Glutamatergic neuron (in vitro differentiated cells): ENCODE results near the gene NKIRAS1. TPM values are rescaled to one million over a fixed set of nuclear protein-coding genes. Genes with fewer than 3 reads are reported as not detected.
A peak's percentile ranks its signal among the peaks of the same experiment; 100 is the strongest.

ENCODE experiments used
- DNase-seq: peaks from one replicate; pipeline ENCODE4 v3.0.0; 2022
- H3K27ac Mint-ChIP-seq: one replicate; pipeline ENCODE4 v1.8.0; 2020; ENCODE audit warnings: mild to moderate bottlenecking, mixed read lengths, inconsistent platforms; ENCODE audit not compliant: unreplicated experiment
- H3K27me3 Mint-ChIP-seq: one replicate; pipeline ENCODE4 v1.8.0; 2020; ENCODE audit warnings: mild to moderate bottlenecking, moderate library complexity, mixed read lengths, inconsistent platforms; ENCODE audit not compliant: unreplicated experiment
- H3K36me3 Mint-ChIP-seq: one replicate; pipeline ENCODE4 v1.8.0; 2020; ENCODE audit warnings: mild to moderate bottlenecking, mixed read lengths, inconsistent platforms; ENCODE audit not compliant: unreplicated experiment
- H3K4me1 Mint-ChIP-seq: one replicate; pipeline ENCODE4 v1.8.0; 2020; ENCODE audit warnings: mild to moderate bottlenecking, low read depth, mixed read lengths, inconsistent platforms; ENCODE audit not compliant: unreplicated experiment
- H3K4me3 Mint-ChIP-seq: one replicate; pipeline ENCODE4 v1.8.0; 2020; ENCODE audit warnings: mild to moderate bottlenecking, mixed read lengths, inconsistent platforms; ENCODE audit not compliant: unreplicated experiment
- H3K9me3 Mint-ChIP-seq: one replicate; pipeline ENCODE4 v1.8.0; 2020; ENCODE audit warnings: mild to moderate bottlenecking, moderate library complexity, mixed read lengths, inconsistent platforms; ENCODE audit not compliant: unreplicated experiment
- CTCF ChIP-seq: fragments of 200-600 bp; sonication (generic); IDR thresholded peaks from one replicate; pipeline ENCODE4 v1.5.0; 2021; ENCODE audit not compliant: partially characterized antibody, unreplicated experiment
- total RNA-seq: library from RNA; stranded (reverse); fragmentation: NEBNext Ultra II Directional; extraction: Animal tissue kit (Norgen Biotek cat#: 25700); gene quantifications from one replicate; pipeline ENCODE4 v1.2.1, GENCODE V29; 2021; ENCODE audit not compliant: unreplicated experiment

The NKIRAS1 gene
- total RNA-seq, 1 donor from 2014 or later, result 12.6 TPM

GRCh38 chr3:23894254-23895061 is 22.3 kb downstream of the NKIRAS1 start:
- Mint-ChIP-seq H3K4me3 (no peak overlapping the region), H3K36me3 (peaks cover 25% of the 10 kb centered on the region), H3K27me3 (peaks cover 7% of the 10 kb centered on the region), H3K9me3 (no peaks in the 10 kb centered on the region), H3K4me1 (no peaks in the 10 kb centered on the region), H3K27ac (no peak overlapping the region)
- no peak for TF ChIP-seq CTCF
- no peak for DNase-seq

GRCh38 chr3:23889950-23890349 is 26.8 kb downstream of the NKIRAS1 start:
- H3K27ac Mint-ChIP-seq, result no peak overlapping the region

GRCh38 chr3:23889386-23889785 is 27.4 kb downstream of the NKIRAS1 start:
- TF ChIP-seq CTCF, result no peak
- Mint-ChIP-seq H3K36me3 (no peaks in the 10 kb centered on the region), H3K4me1 (no peaks in the 10 kb centered on the region), H3K4me3 (no peak overlapping the region), H3K9me3 (no peaks in the 10 kb centered on the region), H3K27me3 (no peaks in the 10 kb centered on the region), H3K27ac (no peak overlapping the region)
- no peak for DNase-seq

More at GRCh38 chr3:23889950-23890349, 26.8 kb downstream of the NKIRAS1 start:
- H3K36me3 Mint-ChIP-seq, result peaks cover 4% of the 10 kb centered on the region
- H3K9me3 Mint-ChIP-seq, result no peaks in the 10 kb centered on the region
- no peaks in the 10 kb centered on the region for H3K4me1 Mint-ChIP-seq
- H3K4me3 Mint-ChIP-seq, result no peak overlapping the region
- no peaks in the 10 kb centered on the region for H3K27me3 Mint-ChIP-seq
- no peak for DNase-seq
- TF ChIP-seq CTCF, result no peak

GRCh38 chr3:23888617-23889228 is 28.1 kb downstream of the NKIRAS1 start:
- H3K9me3 Mint-ChIP-seq, result no peaks in the 10 kb centered on the region
- H3K4me3 Mint-ChIP-seq, result no peak overlapping the region

More at GRCh38 chr3:23888617-23889228, 28.1 kb downstream of the NKIRAS1 start:
- Mint-ChIP-seq H3K27ac (no peak overlapping the region), H3K36me3 (no peaks in the 10 kb centered on the region), H3K27me3 (no peaks in the 10 kb centered on the region), H3K4me1 (no peaks in the 10 kb centered on the region)
- TF ChIP-seq CTCF, result peak; percentile 90
- DNase-seq, result no peak
